GM21576 (cell line): ENCODE measurements around the gene CFAP69.
"Not testable (repeated sequence)": the region's sequence is repeated elsewhere in the genome, so short reads cannot be mapped to it uniquely, and the experiment has no call there.

Experiments used
- ATAC-seq: cut with Tn5 transposase; IDR thresholded peaks from one replicate; pipeline ENCODE4 v1.9.1; 2021; ENCODE audit warnings: mild to moderate bottlenecking, moderate library complexity; ENCODE audit not compliant: unreplicated experiment

CFAP69 gene

GRCh38 chr7:90232430-90232829 is 12.5 kb upstream of the CFAP69 start:
- ATAC-seq = no peak

- no peak for ATAC-seq
Observed at GRCh38 chr7:90233569-90233968, 11.4 kb upstream of the CFAP69 start.

- ATAC-seq = no peak
Observed at GRCh38 chr7:90236721-90237289, 8.2 kb upstream of the CFAP69 start.

GRCh38 chr7:90238022-90238421 is 7.0 kb upstream of the CFAP69 start:
- ATAC-seq = no peak

- ATAC-seq = peak; percentile 30
Observed at GRCh38 chr7:90238583-90238982, 6.4 kb upstream of the CFAP69 start.

GRCh38 chr7:90239050-90239449 is 5.9 kb upstream of the CFAP69 start:
- no peak for ATAC-seq

GRCh38 chr7:90239625-90240228 is 5.2 kb upstream of the CFAP69 start:
- no peak for ATAC-seq

- peak; percentile 67 for ATAC-seq
Observed at GRCh38 chr7:90242369-90243168, 2.4 kb upstream of the CFAP69 start.

GRCh38 chr7:90243556-90243955 is 1.4 kb upstream of the CFAP69 start:
- no peak for ATAC-seq

GRCh38 chr7:90244565-90244908 is 437 bp upstream of the CFAP69 start:
- ATAC-seq = no peak

- no peak for ATAC-seq
Observed at GRCh38 chr7:90246171-90246570, 1.2 kb downstream of the CFAP69 start.

GRCh38 chr7:90248706-90249105 is 3.7 kb downstream of the CFAP69 start:
- ATAC-seq = no peak

- no peak for ATAC-seq
Observed at GRCh38 chr7:90250601-90251303, 5.8 kb downstream of the CFAP69 start.

- no peak for ATAC-seq
Observed at GRCh38 chr7:90251304-90251635, 6.3 kb downstream of the CFAP69 start.

GRCh38 chr7:90256011-90256410 is 11.0 kb downstream of the CFAP69 start:
- not testable (repeated sequence) for ATAC-seq

- ATAC-seq = no peak
Observed at GRCh38 chr7:90256778-90257177, 11.8 kb downstream of the CFAP69 start.

GRCh38 chr7:90261441-90261840 is 16.5 kb downstream of the CFAP69 start:
- no peak for ATAC-seq

GRCh38 chr7:90262438-90262837 is 17.5 kb downstream of the CFAP69 start:
- peak; percentile 79 for ATAC-seq

GRCh38 chr7:90266808-90267207 is 21.8 kb downstream of the CFAP69 start:
- no peak for ATAC-seq

GRCh38 chr7:90267263-90267858 is 22.4 kb downstream of the CFAP69 start:
- no peak for ATAC-seq

GRCh38 chr7:90269163-90269562 is 24.2 kb downstream of the CFAP69 start:
- ATAC-seq = no peak
